ENCODE measurements around the gene HDAC4. TPM values are rescaled to one million over a fixed set of nuclear protein-coding genes. Genes with fewer than 3 reads are reported as not detected.

HDAC4 gene
- total and polyA plus RNA-seq, 4 donors = 2.9 to 37.2 (median 4.4) TPM

GRCh38 chr2:239047420-239047819, 353.4 kb downstream of the HDAC4 start:
- no peak for DNase-seq (ENCODE audit: low spot score)
- no peaks in the 10 kb centered on the region for H3K27me3 ChIP-seq (ENCODE audit: control insufficient read depth in 4 of 4, insufficient read depth in 4 of 4, low read length in 3 of 4)
- no peaks in the 10 kb centered on the region for H3K9me3 ChIP-seq (ENCODE audit: control insufficient read depth in 4 of 4, low read length in 3 of 4)
- TF ChIP-seq NR2F2 (IDR thresholded peaks at IDR 0.05) (no peak), GABPA (IDR thresholded peaks at IDR 0.05 in 1 of 2, conservative IDR thresholded peaks at IDR 0.05 in 1 of 2) (no peak), RXRA (IDR thresholded peaks at IDR 0.05) (no peak), FOXA1 (IDR thresholded peaks at IDR 0.05) (no peak), SP1 (IDR thresholded peaks at IDR 0.05) (no peak), JUND (IDR thresholded peaks at IDR 0.05) (no peak), HNF4G (IDR thresholded peaks at IDR 0.05) (no peak), EGR1 (IDR thresholded peaks at IDR 0.05; ENCODE audit: low read depth in 2 of 2) (no peak), TAF1 (conservative IDR thresholded peaks at IDR 0.05) (no peak), YY1 (IDR thresholded peaks at IDR 0.05) (no peak), ZBTB33 (IDR thresholded peaks at IDR 0.05) (no peak), HNF4A (conservative IDR thresholded peaks at IDR 0.05) (no peak)
- TF ChIP-seq, protein P1, sequence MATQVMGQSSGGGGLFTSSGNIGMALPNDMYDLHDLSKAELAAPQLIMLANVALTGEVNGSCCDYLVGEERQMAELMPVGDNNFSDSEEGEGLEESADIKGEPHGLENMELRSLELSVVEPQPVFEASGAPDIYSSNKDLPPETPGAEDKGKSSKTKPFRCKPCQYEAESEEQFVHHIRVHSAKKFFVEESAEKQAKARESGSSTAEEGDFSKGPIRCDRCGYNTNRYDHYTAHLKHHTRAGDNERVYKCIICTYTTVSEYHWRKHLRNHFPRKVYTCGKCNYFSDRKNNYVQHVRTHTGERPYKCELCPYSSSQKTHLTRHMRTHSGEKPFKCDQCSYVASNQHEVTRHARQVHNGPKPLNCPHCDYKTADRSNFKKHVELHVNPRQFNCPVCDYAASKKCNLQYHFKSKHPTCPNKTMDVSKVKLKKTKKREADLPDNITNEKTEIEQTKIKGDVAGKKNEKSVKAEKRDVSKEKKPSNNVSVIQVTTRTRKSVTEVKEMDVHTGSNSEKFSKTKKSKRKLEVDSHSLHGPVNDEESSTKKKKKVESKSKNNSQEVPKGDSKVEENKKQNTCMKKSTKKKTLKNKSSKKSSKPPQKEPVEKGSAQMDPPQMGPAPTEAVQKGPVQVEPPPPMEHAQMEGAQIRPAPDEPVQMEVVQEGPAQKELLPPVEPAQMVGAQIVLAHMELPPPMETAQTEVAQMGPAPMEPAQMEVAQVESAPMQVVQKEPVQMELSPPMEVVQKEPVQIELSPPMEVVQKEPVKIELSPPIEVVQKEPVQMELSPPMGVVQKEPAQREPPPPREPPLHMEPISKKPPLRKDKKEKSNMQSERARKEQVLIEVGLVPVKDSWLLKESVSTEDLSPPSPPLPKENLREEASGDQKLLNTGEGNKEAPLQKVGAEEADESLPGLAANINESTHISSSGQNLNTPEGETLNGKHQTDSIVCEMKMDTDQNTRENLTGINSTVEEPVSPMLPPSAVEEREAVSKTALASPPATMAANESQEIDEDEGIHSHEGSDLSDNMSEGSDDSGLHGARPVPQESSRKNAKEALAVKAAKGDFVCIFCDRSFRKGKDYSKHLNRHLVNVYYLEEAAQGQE (IDR thresholded peaks at IDR 0.05) = no peak
- TF ChIP-seq, protein P2, sequence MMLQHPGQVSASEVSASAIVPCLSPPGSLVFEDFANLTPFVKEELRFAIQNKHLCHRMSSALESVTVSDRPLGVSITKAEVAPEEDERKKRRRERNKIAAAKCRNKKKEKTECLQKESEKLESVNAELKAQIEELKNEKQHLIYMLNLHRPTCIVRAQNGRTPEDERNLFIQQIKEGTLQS (IDR thresholded peaks at IDR 0.05) = no peak
- no peak overlapping the region for H3K4me3 ChIP-seq (ENCODE audit: low read depth in 1 of 3, low read length in 3 of 3)
- H3K4me1 ChIP-seq (ENCODE audit: control insufficient read depth in 4 of 4, insufficient read depth in 4 of 4, low read length in 3 of 4) = no peaks in the 10 kb centered on the region
- peaks cover under 1 to 3% (median 2%) of the 10 kb centered on the region in 4 donors for H3K36me3 ChIP-seq (ENCODE audit: control insufficient read depth in 4 of 4, insufficient read depth in 3 of 4, low read depth in 1 of 4, low read length in 3 of 4)
- H3K9ac ChIP-seq (ENCODE audit: low read depth in 1 of 2, low read length in 2 of 2) = no peak overlapping the region
- H3K27ac ChIP-seq (ENCODE audit: low read depth in 1 of 2, low read length in 2 of 2) = no peak overlapping the region
- WGBS = 97% methylated on average over 8 of the region's 8 CpGs

GRCh38 chr2:239046822-239047221, 354.0 kb downstream of the HDAC4 start:
- H3K4me1 ChIP-seq (ENCODE audit: control insufficient read depth in 4 of 4, insufficient read depth in 4 of 4, low read length in 3 of 4) = no peaks in the 10 kb centered on the region
- WGBS = 95% methylated on average over 9 of the region's 9 CpGs

More at GRCh38 chr2:239046822-239047221, 354.0 kb downstream of the HDAC4 start:
- Histone ChIP-seq H3K36me3 (ENCODE audit: control insufficient read depth in 4 of 4, insufficient read depth in 3 of 4, low read depth in 1 of 4, low read length in 3 of 4) (peaks cover 0 to 2% (median 0%) of the 10 kb centered on the region in 4 donors), H3K9me3 (ENCODE audit: control insufficient read depth in 4 of 4, low read length in 3 of 4) (no peaks in the 10 kb centered on the region), H3K27me3 (ENCODE audit: control insufficient read depth in 4 of 4, insufficient read depth in 4 of 4, low read length in 3 of 4) (no peaks in the 10 kb centered on the region), H3K27ac (ENCODE audit: low read depth in 1 of 2, low read length in 2 of 2) (no peak overlapping the region), H3K4me3 (ENCODE audit: low read depth in 1 of 3, low read length in 3 of 3) (no peak overlapping the region), H3K9ac (ENCODE audit: low read depth in 1 of 2, low read length in 2 of 2) (no peak overlapping the region)
- no peak for DNase-seq (ENCODE audit: low spot score)
- TF ChIP-seq, protein P1 (IDR thresholded peaks at IDR 0.05) = no peak
- no peak for TF ChIP-seq MAX (IDR thresholded peaks at IDR 0.05)
- TF ChIP-seq CTCF (IDR thresholded peaks at IDR 0.05; ENCODE audit: low read depth, low read length, missing input control) = no peak
- TF ChIP-seq SP1 (IDR thresholded peaks at IDR 0.05) = no peak
- no peak for TF ChIP-seq EGR1 (IDR thresholded peaks at IDR 0.05; ENCODE audit: low read depth in 2 of 2)
- TF ChIP-seq RXRA (IDR thresholded peaks at IDR 0.05) = no peak
- TF ChIP-seq NR2F2 (IDR thresholded peaks at IDR 0.05) = no peak
- no peak for TF ChIP-seq YY1 (IDR thresholded peaks at IDR 0.05)
- TF ChIP-seq GABPA (IDR thresholded peaks at IDR 0.05 in 1 of 2, conservative IDR thresholded peaks at IDR 0.05 in 1 of 2) = no peak
- no peak for TF ChIP-seq HNF4G (IDR thresholded peaks at IDR 0.05)
- no peak for TF ChIP-seq ZBTB33 (IDR thresholded peaks at IDR 0.05)
